Activated gamma-delta T cell (primary cell): ENCODE measurements around the gene IL20RB.

ENCODE experiments used
- DNase-seq: peaks from one replicate; lab custom pipeline; 2025; lab: John Stamatoyannopoulos, UW

IL20RB gene

GRCh38 chr3:137039570-137039969, 81.8 kb downstream of the IL20RB start:
- DNase-seq: no peak

GRCh38 chr3:137041251-137041650, 83.5 kb downstream of the IL20RB start:
- DNase-seq: no peak

- no peak for DNase-seq
These were observed 83.9 kb downstream of the IL20RB start for GRCh38 chr3:137041686-137042085.

GRCh38 chr3:137046747-137047146, 89.0 kb downstream of the IL20RB start:
- DNase-seq: no peak

- DNase-seq: no peak
These were observed 89.5 kb downstream of the IL20RB start for GRCh38 chr3:137047240-137047639.

- DNase-seq: no peak
These were observed 92.5 kb downstream of the IL20RB start for GRCh38 chr3:137050281-137050680.

GRCh38 chr3:137052298-137052697, 94.5 kb downstream of the IL20RB start:
- DNase-seq: no peak
